ENCODE data around the gene CDCA5. TPM values are rescaled to one million over a fixed set of nuclear protein-coding genes. Genes with fewer than 3 reads are reported as not detected.

Gene CDCA5
- total and polyA plus RNA-seq, 3 experiments from 2014 or later, result 0.54 to 98.8 (median 94.9) TPM

- peaks cover 4 to 55% (median 11%) of the 10 kb centered on the region in 3 donors for H3K36me3 Mint-ChIP-seq
- peak overlapping the region in 1 of 8 donors; percentile 58 for H3K27ac Mint-ChIP-seq
Observed at GRCh38 chr11:65087216-65087615, 3.4 kb upstream of the CDCA5 start.

GRCh38 chr11:65086809-65087208 lies 3.0 kb upstream of the CDCA5 start:
- DNase-seq, result no peak
- Histone ChIP-seq H3K27me3 (ENCODE audit: insufficient read depth, low read length, poor library complexity, severe bottlenecking) (no peaks in the 10 kb centered on the region), H3K27ac (ENCODE audit: low read depth, low read length) (no peak overlapping the region), H3K9me3 (ENCODE audit: low read length) (no peaks in the 10 kb centered on the region), H3K36me3 (ENCODE audit: insufficient read depth, low read length) (peaks cover 13% of the 10 kb centered on the region), H3K4me3 (ENCODE audit: low read length) (no peak overlapping the region), H3K4me1 (ENCODE audit: insufficient read depth, low read length) (peaks cover 26% of the 10 kb centered on the region)
- peaks cover 4 to 55% (median 11%) of the 10 kb centered on the region in 3 donors for H3K36me3 Mint-ChIP-seq
- peak overlapping the region in 2 of 8 donors; percentile 80 to 96 for H3K27ac Mint-ChIP-seq
- CTCF ChIA-PET, result interaction anchor here (0.6 to 2.0 kb wide), 3 partner anchors 26 to 36 kb away, joined by 3 to 5 read pairs (median 3); partner anchors contain the start of genes FAU and MRPL49
- POLR2A ChIA-PET, result no interaction called here
- H3K4me3 Mint-ChIP-seq, result no peak overlapping the region
- H3K27me3 Mint-ChIP-seq, result peaks cover 0 to 2% of the 10 kb centered on the region in 2 donors
- H3K4me1 Mint-ChIP-seq, result peaks cover 23 to 32% (median 28%) of the 10 kb centered on the region in 3 donors
- H3K9me3 Mint-ChIP-seq, result no peaks in the 10 kb centered on the region

More at GRCh38 chr11:65087216-65087615, 3.4 kb upstream of the CDCA5 start:
- H3K4me3 ChIP-seq (ENCODE audit: low read length), result no peak overlapping the region
- peaks cover 13% of the 10 kb centered on the region for H3K36me3 ChIP-seq (ENCODE audit: insufficient read depth, low read length)
- H3K9me3 ChIP-seq (ENCODE audit: low read length), result no peaks in the 10 kb centered on the region
- DNase-seq, result no peak
- H3K27ac ChIP-seq (ENCODE audit: low read depth, low read length), result no peak overlapping the region
- Mint-ChIP-seq H3K9me3 (no peaks in the 10 kb centered on the region), H3K4me3 (no peak overlapping the region), H3K4me1 (peaks cover 23 to 32% (median 28%) of the 10 kb centered on the region in 3 donors), H3K27me3 (peaks cover 0 to 2% of the 10 kb centered on the region in 2 donors)
- H3K27me3 ChIP-seq (ENCODE audit: insufficient read depth, low read length, poor library complexity, severe bottlenecking), result no peaks in the 10 kb centered on the region
- ChIA-PET CTCF (interaction anchor here (0.6 to 2.0 kb wide), 2 partner anchors 35 to 36 kb away, joined by 3 to 5 read pairs; partner anchors contain the start of genes FAU and MRPL49), POLR2A (no interaction called here)
- H3K4me1 ChIP-seq (ENCODE audit: insufficient read depth, low read length), result peaks cover 26% of the 10 kb centered on the region

- H3K4me1 Mint-ChIP-seq, result peaks cover 23 to 32% (median 28%) of the 10 kb centered on the region in 3 donors
- peaks cover 13% of the 10 kb centered on the region for H3K36me3 ChIP-seq (ENCODE audit: insufficient read depth, low read length)
- peak overlapping the region; percentile 4 to 99 (median 97) for H3K27ac Mint-ChIP-seq
- peak overlapping the region; percentile 91 to 96 (median 92) for H3K4me3 Mint-ChIP-seq
- H3K9me3 Mint-ChIP-seq, result no peaks in the 10 kb centered on the region
- H3K4me3 ChIP-seq (ENCODE audit: low read length), result no peak overlapping the region
- peaks cover 0 to 2% of the 10 kb centered on the region in 2 donors for H3K27me3 Mint-ChIP-seq
- no peaks in the 10 kb centered on the region for H3K9me3 ChIP-seq (ENCODE audit: low read length)
- no peaks in the 10 kb centered on the region for H3K27me3 ChIP-seq (ENCODE audit: insufficient read depth, low read length, poor library complexity, severe bottlenecking)
- peaks cover 26% of the 10 kb centered on the region for H3K4me1 ChIP-seq (ENCODE audit: insufficient read depth, low read length)
- DNase-seq, result no peak
- CTCF ChIA-PET, result interaction anchor here (0.7 to 2.0 kb wide), 5 partner anchors 12 to 71 kb away, joined by 4 to 7 read pairs (median 5); partner anchors contain the start of genes ARL2, FAU, MRPL49 and SNX15
- no peak overlapping the region for H3K27ac ChIP-seq (ENCODE audit: low read depth, low read length)
- POLR2A ChIA-PET, result interaction anchor here (0.8 to 1.4 kb wide), 2 partner anchors 32 to 37 kb away, joined by 3 to 6 read pairs; partner anchors contain the start of genes FAU, MRPL49 and ZNHIT2
- H3K36me3 Mint-ChIP-seq, result peaks cover 4 to 55% (median 11%) of the 10 kb centered on the region in 3 donors
Observed at GRCh38 chr11:65085446-65085845, 1.6 kb upstream of the CDCA5 start.

GRCh38 chr11:65084598-65085375 lies 947 bp upstream of the CDCA5 start:
- Mint-ChIP-seq H3K4me1 (peaks cover 23 to 32% (median 28%) of the 10 kb centered on the region in 3 donors), H3K27me3 (peaks cover 0 to 2% of the 10 kb centered on the region in 2 donors), H3K27ac (peak overlapping the region; percentile 96 to 99 (median 97)), H3K4me3 (peak overlapping the region; percentile 91 to 96 (median 92)), H3K36me3 (peaks cover 4 to 55% (median 11%) of the 10 kb centered on the region in 3 donors), H3K9me3 (no peaks in the 10 kb centered on the region)
- H3K4me3 ChIP-seq (ENCODE audit: low read length), result peak overlapping the region; percentile 86
- H3K36me3 ChIP-seq (ENCODE audit: insufficient read depth, low read length), result peaks cover 13% of the 10 kb centered on the region
- ChIA-PET CTCF (interaction anchor here (0.7 to 2.0 kb wide), 5 partner anchors 12 to 71 kb away, joined by 4 to 7 read pairs (median 5); partner anchors contain the start of genes ARL2, FAU, MRPL49 and SNX15), POLR2A (interaction anchor here (0.8 to 1.4 kb wide), 2 partner anchors 33 to 37 kb away, joined by 3 to 6 read pairs; partner anchors contain the start of genes FAU, MRPL49 and ZNHIT2)
- H3K4me1 ChIP-seq (ENCODE audit: insufficient read depth, low read length), result peaks cover 26% of the 10 kb centered on the region
- no peaks in the 10 kb centered on the region for H3K9me3 ChIP-seq (ENCODE audit: low read length)
- H3K27ac ChIP-seq (ENCODE audit: low read depth, low read length), result peak overlapping the region; percentile 91
- H3K27me3 ChIP-seq (ENCODE audit: insufficient read depth, low read length, poor library complexity, severe bottlenecking), result no peaks in the 10 kb centered on the region
- DNase-seq, result no peak

DNA sequence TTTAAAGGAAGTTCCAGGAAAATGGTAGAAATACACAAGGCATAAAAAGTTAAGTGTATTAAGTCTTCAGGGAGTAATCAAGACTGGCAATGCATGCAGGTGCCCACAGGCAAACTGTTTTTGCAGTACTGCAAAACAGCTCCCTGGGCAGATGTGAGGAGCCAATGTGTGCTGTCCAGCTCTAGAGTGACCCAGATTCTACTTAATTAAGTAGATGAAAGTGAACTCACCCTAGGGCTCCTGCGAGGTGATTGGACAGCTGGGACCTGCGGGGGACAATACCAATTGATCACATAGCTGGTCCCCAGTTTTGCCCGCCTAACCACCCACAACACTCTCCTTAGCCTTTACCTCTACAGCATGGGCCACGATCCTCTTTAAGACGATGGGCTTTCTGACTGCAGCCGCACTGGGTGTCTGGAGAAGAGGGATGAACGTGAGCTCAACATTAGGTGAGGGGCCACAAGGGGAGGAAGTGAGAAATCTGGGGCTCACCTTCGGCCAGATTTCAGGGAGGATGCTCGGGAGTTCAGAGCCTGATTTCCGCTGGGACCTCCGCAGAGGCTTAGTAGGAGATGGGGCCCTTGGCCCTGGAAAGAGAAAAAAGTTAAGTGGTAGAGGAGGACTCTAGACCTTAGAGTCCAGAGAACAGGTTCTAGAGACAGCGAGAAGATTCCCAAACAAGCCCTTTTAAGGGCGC lies 556 bp downstream of the CDCA5 start:
- peaks cover 13% of the 10 kb centered on the region for H3K36me3 ChIP-seq (ENCODE audit: insufficient read depth, low read length)
- DNase-seq, result no peak
- Mint-ChIP-seq H3K27ac (peak overlapping the region; percentile 96 to 99 (median 97)), H3K4me3 (peak overlapping the region; percentile 91 to 96 (median 92)), H3K36me3 (peaks cover 4 to 40% (median 5%) of the 10 kb centered on the region in 3 donors), H3K4me1 (peaks cover 23 to 36% (median 31%) of the 10 kb centered on the region in 3 donors), H3K27me3 (peaks cover 0 to 2% of the 10 kb centered on the region in 2 donors), H3K9me3 (no peaks in the 10 kb centered on the region)
- peak overlapping the region; percentile 91 for H3K27ac ChIP-seq (ENCODE audit: low read depth, low read length)
- peak overlapping the region; percentile 86 for H3K4me3 ChIP-seq (ENCODE audit: low read length)
- CTCF ChIA-PET, result interaction anchor here (1.1 to 2.4 kb wide), 4 partner anchors 16 to 70 kb away, joined by 3 to 13 read pairs (median 4); partner anchors contain the start of genes FAU, MRPL49 and TM7SF2
- no peaks in the 10 kb centered on the region for H3K27me3 ChIP-seq (ENCODE audit: insufficient read depth, low read length, poor library complexity, severe bottlenecking)
- POLR2A ChIA-PET, result no interaction called here
- no peaks in the 10 kb centered on the region for H3K9me3 ChIP-seq (ENCODE audit: low read length)
- peaks cover 29% of the 10 kb centered on the region for H3K4me1 ChIP-seq (ENCODE audit: insufficient read depth, low read length)

DNA sequence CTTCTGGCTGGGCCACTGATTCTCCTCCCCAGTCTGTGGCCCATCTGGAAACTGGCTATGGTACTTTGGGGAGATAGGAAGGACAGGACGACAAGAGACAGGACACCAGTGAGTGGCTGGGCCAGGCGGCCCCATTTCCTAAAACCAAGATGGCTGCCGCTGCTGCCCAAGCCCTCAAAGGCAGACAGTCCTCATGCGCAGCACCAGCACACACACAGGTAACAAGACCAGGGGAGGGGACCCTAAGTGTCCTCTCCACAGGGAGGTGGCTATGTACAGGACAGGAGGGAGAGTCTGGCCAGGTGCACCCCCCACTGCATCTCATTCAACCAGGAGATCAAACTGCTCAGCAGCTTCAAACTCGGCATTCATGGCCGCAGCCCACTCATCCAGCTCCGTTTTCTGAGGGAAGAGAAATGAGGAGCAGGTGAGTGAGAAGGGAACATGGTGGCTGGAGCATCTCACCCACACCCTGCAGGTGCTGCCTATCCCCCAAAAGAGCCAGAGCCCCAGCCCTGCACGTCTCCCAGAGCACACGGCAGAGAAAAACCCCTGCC lies 5.0 kb downstream of the CDCA5 start:
- peaks cover 0 to 1% (median 0%) of the 10 kb centered on the region in 3 donors for H3K36me3 Mint-ChIP-seq
- peaks cover 9 to 23% (median 14%) of the 10 kb centered on the region in 3 donors for H3K4me1 Mint-ChIP-seq
- Histone ChIP-seq H3K36me3 (ENCODE audit: insufficient read depth, low read length) (no peaks in the 10 kb centered on the region), H3K27me3 (ENCODE audit: insufficient read depth, low read length, poor library complexity, severe bottlenecking) (no peaks in the 10 kb centered on the region), H3K4me3 (ENCODE audit: low read length) (no peak overlapping the region), H3K27ac (ENCODE audit: low read depth, low read length) (no peak overlapping the region), H3K4me1 (ENCODE audit: insufficient read depth, low read length) (peaks cover 9% of the 10 kb centered on the region), H3K9me3 (ENCODE audit: low read length) (no peaks in the 10 kb centered on the region)
- no peaks in the 10 kb centered on the region for H3K9me3 Mint-ChIP-seq
- peak overlapping the region in 5 of 8 donors; percentile 35 to 74 (median 45) for H3K27ac Mint-ChIP-seq
- H3K27me3 Mint-ChIP-seq, result peaks cover 0 to under 1% of the 10 kb centered on the region in 2 donors
- H3K4me3 Mint-ChIP-seq, result no peak overlapping the region
- ChIA-PET CTCF (interaction anchor here (0.7 to 1.1 kb wide), 3 partner anchors 65 to 66 kb away, joined by 3 to 5 read pairs (median 4); partner anchors contain the start of gene ARL2), POLR2A (interaction anchor here (0.6 kb wide), 1 partner anchor 45 kb away, joined by 4 read pairs; no protein-coding TSS in a partner anchor)
- no peak for DNase-seq

DNA sequence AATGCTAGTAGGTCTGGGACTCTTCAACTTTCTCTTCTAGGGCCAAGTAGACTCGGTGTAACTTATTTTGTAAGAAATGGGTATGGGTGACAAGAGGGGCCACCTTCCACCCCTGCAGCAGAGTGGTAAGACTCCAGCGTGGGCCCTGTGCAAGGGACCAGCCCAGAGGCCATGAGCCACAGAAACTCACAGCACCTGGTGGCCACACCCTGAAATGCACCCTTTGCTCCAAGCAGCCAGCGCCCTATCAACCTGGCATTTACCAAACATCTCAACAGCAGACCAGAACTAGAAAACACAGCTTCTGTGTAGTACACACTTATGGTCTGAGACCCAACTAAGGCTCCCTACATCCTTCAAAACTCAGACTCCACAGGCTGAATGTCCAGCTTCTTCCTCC lies 5.7 kb downstream of the CDCA5 start:
- DNase-seq, result peak; percentile 41 to 79 (median 50)
- Mint-ChIP-seq H3K36me3 (no peaks in the 10 kb centered on the region), H3K4me1 (peaks cover 4 to 15% (median 7%) of the 10 kb centered on the region in 3 donors), H3K27me3 (no peaks in the 10 kb centered on the region), H3K27ac (peak overlapping the region in 7 of 8 donors; percentile 35 to 95 (median 68)), H3K9me3 (no peaks in the 10 kb centered on the region), H3K4me3 (peak overlapping the region in 1 of 7 donors; percentile 59)
- peaks cover 5% of the 10 kb centered on the region for H3K4me1 ChIP-seq (ENCODE audit: insufficient read depth, low read length)
- H3K9me3 ChIP-seq (ENCODE audit: low read length), result no peaks in the 10 kb centered on the region
- no peak overlapping the region for H3K4me3 ChIP-seq (ENCODE audit: low read length)
- H3K27ac ChIP-seq (ENCODE audit: low read depth, low read length), result no peak overlapping the region
- POLR2A ChIA-PET, result no interaction called here
- CTCF ChIA-PET, result interaction anchor here (0.7 to 1.1 kb wide), 2 partner anchors 64 to 66 kb away, joined by 4 to 5 read pairs; partner anchors contain the start of gene ARL2
- no peaks in the 10 kb centered on the region for H3K27me3 ChIP-seq (ENCODE audit: insufficient read depth, low read length, poor library complexity, severe bottlenecking)
- H3K36me3 ChIP-seq (ENCODE audit: insufficient read depth, low read length), result no peaks in the 10 kb centered on the region

All from CD8-positive, alpha-beta memory T cell (primary cell).